GM21526 (cell line): ENCODE results near the gene CDH4.

Experiments used
- ATAC-seq: cut with Tn5 transposase; IDR thresholded peaks from one replicate; pipeline ENCODE4 v1.9.1; 2021; ENCODE audit warnings: moderate library complexity; ENCODE audit not compliant: unreplicated experiment, low FRiP score

The CDH4 gene

GRCh38 chr20:61887596-61888093 lies 635.6 kb downstream of the CDH4 start:
- no peak for ATAC-seq

DNA sequence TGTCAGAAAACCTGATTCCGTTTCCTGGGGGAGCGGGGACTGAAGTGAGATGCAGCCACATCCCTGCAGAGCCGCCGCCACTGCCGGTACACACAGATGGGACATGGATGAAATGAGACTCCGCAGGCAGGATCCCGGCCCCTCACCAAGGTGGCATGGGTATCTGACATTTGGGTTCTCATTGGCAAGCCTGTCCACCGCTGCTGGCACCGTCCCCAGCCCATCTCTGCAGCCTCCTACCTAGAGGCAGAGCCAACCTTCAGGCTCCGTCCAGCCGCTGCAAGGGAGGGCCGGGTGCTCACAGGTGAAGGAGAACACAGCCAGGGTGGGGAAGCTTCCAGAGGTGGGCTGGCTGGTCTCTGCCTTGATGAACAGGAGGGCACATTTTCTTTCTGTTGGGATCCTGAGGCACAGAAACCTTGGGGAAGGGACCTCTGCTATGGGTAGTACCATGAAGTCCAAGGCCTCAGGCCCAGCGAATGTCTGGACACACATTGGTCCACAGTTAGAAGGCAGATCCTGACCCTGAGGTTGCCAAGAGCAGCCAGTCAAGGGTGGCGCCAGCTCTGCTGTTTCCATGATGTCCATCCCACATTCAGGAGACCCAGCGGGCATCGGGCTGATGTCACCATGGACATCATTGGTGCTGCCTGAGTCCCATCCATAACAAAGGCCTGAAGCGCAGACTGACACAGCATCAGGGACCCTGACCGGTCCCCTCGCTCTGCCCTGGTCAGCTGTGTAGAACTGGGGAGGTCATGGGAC lies 636.2 kb downstream of the CDH4 start:
- ATAC-seq = no peak

GRCh38 chr20:61889659-61890058 lies 637.6 kb downstream of the CDH4 start:
- no peak for ATAC-seq

GRCh38 chr20:61890210-61890609 lies 638.1 kb downstream of the CDH4 start:
- ATAC-seq = no peak

DNA sequence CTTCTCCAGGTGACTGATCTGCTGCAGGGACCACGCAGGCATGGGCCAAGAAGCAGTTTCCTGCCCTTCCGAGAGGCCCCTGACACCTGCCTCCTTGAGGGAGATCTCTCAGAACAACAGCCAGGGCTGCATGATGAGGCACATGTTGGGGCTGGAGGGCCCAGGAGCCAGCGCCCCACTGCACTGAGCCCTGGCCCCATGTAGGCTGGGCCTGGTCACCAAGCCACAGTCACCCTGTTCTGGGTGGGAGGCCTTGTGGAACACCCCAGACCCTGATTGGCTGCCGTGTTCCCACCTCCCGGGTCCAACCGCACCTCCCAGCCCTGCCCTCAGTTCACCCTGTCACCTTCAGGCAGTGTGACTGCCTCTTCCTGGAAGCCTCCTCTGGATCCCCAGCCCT lies 639.4 kb downstream of the CDH4 start:
- ATAC-seq = no peak

DNA sequence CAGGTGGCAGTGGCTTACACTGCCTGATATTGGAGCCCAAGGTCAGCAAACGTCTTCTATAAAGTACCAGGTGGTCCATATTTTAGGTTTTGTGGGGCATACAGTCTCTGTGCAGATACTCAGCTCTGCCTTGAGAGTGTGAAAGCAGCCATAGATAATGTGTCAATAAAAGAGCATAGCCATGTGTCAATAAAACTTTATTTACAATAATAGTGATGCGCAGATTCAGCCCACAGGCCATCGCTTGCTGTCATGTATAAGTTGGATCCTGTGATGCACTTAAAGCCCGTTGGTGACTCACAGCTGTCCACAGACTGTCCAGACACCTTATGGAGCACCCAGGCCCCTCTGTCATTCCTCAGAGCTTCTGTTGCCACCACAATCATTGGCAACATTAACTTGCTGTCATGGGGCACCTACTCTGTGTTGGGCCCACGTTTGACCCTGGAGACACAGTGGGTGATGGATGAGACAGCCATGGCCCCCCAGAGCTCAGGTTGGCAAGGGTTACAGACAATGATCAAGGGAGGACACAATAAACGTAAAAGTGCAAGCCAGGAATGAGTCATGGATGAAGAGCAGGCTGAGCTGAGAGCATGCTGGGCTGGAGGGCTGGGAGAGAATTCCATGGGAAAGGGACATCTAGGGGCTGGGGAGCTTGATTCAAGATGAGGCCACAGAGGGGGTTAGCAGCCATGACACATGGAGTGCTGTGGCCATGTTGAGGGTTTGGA lies 640.0 kb downstream of the CDH4 start:
- no peak for ATAC-seq

- no peak for ATAC-seq
Measured at GRCh38 chr20:61895016-61895415, 643.0 kb downstream of the CDH4 start.

DNA sequence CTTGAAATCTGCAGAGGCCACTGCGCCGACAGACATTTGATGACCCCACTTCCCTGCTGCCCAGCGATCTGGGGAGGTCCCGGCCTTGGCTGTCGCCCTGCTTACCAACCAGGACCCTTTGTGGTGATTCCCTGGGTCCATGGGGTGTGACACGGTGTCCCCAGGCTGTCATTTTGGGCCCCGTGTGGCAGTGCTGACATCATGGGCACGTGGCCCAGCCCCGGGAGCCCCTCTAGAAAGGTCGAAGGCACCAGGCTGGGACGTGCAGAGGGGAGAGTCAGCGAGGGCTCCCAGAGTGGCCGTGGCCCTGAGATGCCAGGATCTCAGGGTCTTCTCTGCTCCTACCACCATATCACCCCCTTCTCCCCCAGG lies 643.6 kb downstream of the CDH4 start:
- no peak for ATAC-seq

- ATAC-seq = no peak
Measured at GRCh38 chr20:61896058-61896961, 644.2 kb downstream of the CDH4 start.

- no peak for ATAC-seq
Measured at GRCh38 chr20:61897401-61898295, 645.6 kb downstream of the CDH4 start.

GRCh38 chr20:61898405-61898804 lies 646.3 kb downstream of the CDH4 start:
- ATAC-seq = no peak

DNA sequence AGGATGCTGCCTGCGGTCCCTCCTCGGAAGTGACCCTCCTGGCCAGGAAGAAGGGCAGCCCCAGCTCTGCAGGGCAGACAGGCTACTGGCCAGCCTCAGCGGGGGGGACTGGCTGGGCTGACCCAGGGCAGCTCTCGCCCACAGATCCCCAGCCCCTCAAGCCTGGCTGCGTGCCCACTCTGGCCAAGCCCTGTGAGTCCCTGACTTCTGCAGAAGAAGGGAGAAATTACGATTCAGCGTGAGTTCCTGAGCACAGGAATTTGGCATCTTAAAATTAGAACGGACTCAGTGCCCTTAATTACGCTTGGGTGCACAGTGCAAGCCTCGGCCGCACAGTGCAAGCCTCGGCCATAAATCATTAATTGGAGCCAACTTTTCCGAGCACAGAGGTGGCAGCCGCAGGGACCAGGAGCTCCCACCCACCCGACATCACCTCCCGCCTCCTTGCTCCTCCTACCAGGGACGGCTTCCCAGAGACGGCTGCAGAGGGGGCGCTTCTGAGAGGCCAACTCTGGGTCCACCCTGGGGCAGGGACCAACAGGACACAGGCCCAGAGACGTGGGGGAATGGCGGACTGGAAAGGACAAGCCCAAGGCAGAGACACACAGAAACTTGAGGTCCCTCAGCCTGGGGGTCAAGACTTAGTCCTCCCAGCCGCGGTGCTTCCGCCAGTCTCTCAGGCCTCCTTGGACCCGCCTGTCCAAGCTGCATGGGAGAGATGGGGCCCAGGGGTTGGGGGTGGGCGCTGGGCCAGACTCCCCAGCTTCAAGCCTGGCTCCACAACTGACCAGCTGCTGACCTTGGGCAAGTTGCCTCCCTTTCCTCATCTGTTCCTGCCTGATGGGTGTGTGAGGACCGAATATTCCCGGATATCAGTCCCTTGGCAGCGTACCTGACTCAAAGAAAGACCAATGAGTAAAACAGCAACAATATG lies 648.2 kb downstream of the CDH4 start:
- ATAC-seq = no peak

- ATAC-seq = no peak
Measured at GRCh38 chr20:61900945-61901293, 648.9 kb downstream of the CDH4 start.

DNA sequence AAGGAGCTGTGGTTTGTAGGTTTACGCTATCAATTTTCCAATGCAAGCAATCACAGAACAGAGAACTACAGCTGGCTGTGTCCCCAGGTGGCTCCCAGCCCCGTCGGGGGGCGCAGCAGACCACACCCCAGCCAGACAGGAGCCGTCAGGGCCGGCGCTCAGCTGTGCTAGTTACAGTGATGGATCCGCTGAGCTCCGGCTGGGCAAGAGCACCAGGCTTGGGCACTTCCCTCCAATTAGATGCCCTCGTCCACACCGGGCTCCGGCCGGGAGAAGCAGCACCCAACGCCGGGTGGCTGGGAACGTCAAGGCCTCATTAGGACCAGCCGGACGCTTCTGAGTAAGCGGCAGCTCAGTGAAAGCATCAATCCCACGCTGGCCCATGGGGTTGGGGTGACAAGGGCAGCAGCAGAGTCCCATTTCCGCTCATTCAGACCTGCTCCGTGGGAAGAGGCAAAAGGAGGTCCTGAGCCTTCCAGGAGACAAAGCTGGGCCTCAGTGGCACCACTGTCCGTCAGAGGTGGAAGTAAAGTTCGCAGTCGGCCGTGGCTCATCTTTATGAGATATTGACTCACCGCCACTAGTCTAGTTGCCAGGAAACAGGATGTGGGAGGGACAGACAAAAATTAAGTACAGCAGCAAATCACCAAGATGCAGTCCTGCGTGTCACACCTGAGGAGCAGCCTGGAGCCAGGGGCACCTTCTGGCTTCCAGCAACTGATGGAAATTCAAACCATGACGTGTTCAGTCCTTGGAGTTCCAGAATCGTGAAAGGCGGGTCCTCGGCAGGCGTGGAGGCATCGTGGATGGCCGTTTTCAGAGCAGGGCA lies 649.5 kb downstream of the CDH4 start:
- ATAC-seq = no peak

GRCh38 chr20:61902221-61902869 lies 650.3 kb downstream of the CDH4 start:
- ATAC-seq = no peak

GRCh38 chr20:61903575-61904340 lies 651.7 kb downstream of the CDH4 start:
- no peak for ATAC-seq

DNA sequence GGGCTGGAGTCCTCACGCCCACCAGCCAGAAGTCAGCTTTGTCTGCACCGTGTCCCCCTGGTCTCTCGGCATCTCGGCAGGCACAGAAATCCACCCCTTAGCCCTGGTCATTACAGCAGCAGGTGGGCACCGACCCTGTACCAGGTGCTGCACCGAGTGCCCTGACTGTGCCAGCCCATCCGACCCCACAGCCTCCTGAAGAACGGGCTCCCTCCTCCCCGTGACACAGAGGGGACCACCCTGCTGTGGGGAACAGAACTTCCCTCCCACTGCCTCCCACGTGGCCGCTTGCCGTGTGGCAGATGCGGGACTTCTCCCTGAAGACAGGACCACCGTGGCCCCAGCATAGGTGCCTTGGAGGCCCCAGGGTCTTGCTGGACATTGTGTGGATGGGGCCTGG lies 652.4 kb downstream of the CDH4 start:
- no peak for ATAC-seq
